ENCODE data around the gene USP8. TPM values are rescaled to one million over a fixed set of nuclear protein-coding genes. Genes with fewer than 3 reads are reported as not detected.
"Not testable (repeated sequence)": the region's sequence is repeated elsewhere in the genome, so short reads cannot be mapped to it uniquely, and the experiment has no call there.

Gene USP8
- total RNA-seq, 1 donor from 2014 or later, result 30.3 TPM

GRCh38 chr15:50452927-50453326 lies 28.7 kb downstream of the USP8 start:
- DNase-seq, result no peak

DNA sequence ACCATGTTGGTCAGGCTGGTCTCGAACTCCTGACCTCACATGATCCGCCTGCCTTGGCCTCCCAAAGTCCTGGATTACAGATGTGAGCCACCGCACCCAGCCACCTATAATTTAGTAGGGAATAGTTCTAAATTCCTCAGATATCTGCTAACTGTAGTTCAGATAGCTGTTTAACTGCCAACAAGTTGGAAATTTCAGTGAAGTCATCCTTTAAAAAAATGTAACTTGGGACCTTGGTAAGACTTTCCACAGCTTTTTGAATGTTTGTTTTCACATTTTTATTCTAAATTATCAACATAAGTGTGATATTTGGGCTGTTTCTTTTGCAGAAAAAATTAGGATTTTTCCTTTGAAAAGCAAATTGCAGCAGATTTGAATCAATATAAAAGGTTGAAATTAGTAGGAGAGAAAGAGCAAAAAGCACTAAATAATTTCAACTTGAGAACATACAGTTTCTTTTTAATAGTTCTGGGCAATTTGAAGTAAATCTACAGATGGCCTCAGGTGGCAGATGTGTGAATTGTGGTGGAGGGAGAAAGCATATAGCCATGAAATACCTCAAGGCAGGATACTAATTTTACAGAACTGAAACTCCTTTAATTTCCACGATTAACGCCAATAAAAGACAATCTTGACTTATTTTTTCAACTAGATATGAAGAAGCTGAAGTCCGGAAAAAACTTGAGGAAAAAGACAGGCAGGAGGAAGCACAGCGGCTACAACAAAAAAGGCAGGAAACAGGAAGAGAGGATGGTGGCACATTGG lies 34.3 kb downstream of the USP8 start:
- DNase-seq, result no peak

DNA sequence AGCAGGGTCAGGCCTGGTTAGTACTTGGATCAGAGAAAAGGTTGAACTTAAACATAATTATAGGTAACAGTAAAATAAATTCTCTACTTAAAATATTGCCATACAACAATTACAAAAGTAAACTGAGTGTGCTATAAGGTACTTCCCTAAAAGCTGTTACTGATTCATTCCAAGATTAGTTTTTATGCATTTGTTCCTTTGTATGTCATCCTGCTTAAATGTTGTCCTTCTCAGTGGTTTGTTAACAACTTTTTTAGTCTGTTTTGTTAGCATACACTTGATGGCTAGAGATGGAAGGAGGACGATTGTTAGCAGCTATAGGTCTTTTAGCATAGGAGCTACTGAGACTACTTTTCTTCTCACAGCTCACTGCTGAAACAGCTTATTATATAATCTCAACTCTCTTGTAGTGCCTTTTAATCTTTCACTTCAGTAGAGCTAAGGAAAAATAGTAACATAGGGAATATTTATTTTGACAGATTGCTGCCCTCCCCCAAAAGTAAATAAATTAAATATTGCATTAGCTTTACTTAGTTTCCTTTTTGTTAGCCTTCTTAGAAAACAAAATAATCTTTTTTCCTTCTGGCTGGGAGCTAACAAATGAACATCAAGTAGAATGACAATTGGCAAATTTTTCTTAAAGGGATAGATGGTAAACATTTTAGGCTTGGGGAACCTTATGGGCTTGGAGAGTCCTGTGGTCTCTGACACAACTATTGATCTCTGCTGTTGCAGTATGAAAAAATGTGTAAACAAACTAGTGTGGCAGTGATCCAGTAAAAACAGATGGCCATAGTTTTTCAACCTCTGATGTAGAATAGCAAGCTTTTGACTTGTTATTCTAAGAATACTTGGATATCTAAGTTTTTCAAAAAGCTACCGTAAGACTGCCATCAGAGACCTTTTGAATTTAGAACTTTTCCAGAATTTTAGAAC lies 39.5 kb downstream of the USP8 start:
- DNase-seq, result no peak

DNA sequence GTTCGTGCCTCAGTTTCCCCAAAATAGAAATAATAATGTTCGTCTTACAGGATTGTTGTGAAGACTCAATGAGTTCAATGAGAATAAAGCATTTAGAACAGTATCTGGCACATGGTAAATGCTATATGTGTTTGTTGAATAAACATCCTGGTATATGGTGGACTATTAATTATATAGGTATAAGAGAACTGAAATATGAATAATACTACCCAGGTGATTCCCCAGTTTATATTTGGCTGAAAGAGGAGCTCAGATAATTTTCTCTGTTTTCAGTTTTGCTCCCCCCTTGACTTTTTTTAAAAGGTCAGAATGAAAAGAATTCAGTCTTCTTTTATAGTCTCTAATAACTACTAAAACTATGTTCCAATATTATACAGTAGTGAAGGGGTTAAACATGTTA lies 46.9 kb downstream of the USP8 start:
- DNase-seq, result no peak

- no peak for DNase-seq
Measured at GRCh38 chr15:50476143-50476542, 51.9 kb downstream of the USP8 start.

GRCh38 chr15:50484781-50485180 lies 60.6 kb downstream of the USP8 start:
- DNase-seq, result no peak

- DNase-seq, result no peak
Measured at GRCh38 chr15:50485389-50485788, 61.2 kb downstream of the USP8 start.

GRCh38 chr15:50487287-50487686 lies 63.1 kb downstream of the USP8 start:
- no peak for DNase-seq

DNA sequence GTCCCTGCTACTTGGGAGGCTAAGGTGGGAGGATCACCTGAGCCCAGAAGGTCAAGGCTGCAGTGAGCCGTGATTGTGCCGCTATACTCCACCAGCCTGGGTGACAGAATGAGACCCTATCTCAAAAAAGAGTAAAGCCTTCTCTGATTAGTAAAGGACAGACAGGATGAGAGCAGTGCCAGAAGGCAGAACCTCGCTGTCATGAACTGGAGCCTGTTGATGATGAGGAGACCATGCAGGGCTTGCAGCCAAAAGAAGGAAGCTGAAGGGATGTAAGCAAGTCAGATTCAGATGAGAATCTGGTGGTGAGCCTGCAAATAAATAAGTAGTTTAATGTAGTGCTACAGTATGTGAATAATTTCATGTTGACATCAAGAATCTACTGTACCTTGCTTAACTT lies 69.4 kb downstream of the USP8 start:
- no peak for DNase-seq

DNA sequence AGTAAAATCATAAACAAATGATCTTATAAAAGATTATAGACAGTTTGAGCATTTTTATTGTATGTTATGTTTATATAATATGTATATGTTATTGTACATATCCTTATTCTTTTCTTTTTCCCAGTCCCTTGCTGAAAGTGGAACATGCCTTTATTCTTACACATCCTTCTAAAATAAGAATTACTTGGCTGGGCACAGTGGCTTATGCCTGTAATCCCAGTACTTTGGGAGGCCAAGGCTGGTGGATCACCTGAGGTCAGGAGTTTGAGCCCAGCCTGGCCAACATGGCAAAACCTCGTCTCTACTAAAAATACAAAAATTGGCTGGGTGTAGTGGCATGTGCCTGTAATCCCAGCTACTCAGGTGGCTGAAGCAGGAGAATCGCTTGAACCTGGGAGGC lies 70.3 kb downstream of the USP8 start:
- DNase-seq, result not testable (repeated sequence)

GRCh38 chr15:50496692-50497091 lies 72.5 kb downstream of the USP8 start:
- no peak for DNase-seq

- DNase-seq, result no peak
Measured at GRCh38 chr15:50500352-50500751, 76.1 kb downstream of the USP8 start.

DNA sequence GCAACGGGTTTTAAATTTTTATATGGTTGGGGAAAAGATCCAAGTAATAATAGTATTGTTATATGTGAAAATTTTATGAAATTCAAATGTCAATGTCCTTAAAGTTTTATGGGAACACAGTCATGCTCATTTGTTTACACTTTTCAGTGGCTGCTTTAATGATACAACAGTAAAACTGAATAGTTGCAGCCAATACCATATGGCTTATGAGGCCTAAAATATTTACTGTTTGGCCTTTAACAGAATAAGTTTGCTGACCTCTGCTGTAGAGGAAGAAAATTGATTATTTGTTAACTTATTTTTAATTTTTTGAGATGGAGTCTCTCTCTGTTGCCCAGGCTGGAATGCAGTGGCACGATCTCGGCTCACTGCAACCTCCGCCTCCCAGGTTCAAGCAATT lies 77.6 kb downstream of the USP8 start:
- DNase-seq, result no peak

GRCh38 chr15:50503144-50503543 lies 78.9 kb downstream of the USP8 start:
- no peak for DNase-seq

- DNase-seq, result not testable (repeated sequence)
Measured at GRCh38 chr15:50505656-50506055, 81.5 kb downstream of the USP8 start.

GRCh38 chr15:50506121-50506520 lies 81.9 kb downstream of the USP8 start:
- no peak for DNase-seq

DNA sequence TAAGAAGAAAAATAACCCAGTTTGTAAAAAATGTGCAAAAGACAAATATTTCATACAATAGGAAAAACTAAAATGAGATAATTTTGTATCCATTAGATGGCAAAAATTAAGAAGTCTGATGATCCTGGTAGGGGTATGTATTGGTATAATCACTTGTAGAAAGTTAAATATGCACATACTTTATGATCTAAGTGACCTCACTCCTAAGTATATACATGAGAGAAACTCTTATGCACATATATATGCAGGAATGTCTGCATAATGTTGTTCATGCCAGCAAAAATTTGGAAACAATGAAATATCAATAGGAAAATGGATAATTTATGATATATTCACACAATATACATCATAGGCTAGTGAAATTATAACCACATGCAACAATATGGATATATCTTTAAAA lies 88.8 kb downstream of the USP8 start:
- no peak for DNase-seq

- DNase-seq, result no peak
Measured at GRCh38 chr15:50519740-50520425, 95.7 kb downstream of the USP8 start.

GRCh38 chr15:50523851-50524251 lies 99.6 kb downstream of the USP8 start:
- DNase-seq, result no peak

DNA sequence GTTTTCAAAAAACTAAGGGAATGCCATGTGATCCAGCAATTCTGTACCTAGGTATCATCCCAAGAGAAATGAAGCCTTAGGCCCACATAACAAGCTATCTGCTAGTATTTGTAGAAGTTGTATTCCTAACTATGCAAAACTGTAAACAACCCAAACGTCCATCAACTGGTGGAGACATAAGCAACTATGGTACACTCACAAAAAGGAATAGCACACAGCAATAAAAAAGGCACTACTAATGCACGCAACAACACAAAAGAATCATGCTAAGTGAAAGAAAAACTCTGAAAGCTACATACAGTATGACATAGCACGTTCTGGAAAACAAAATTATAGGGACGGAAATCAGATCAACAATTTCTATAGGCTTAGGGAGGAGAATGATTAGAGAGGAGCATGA lies 107.0 kb downstream of the USP8 start:
- no peak for DNase-seq

- DNase-seq, result no peak
Measured at GRCh38 chr15:50531766-50532165, 107.6 kb downstream of the USP8 start.

DNA sequence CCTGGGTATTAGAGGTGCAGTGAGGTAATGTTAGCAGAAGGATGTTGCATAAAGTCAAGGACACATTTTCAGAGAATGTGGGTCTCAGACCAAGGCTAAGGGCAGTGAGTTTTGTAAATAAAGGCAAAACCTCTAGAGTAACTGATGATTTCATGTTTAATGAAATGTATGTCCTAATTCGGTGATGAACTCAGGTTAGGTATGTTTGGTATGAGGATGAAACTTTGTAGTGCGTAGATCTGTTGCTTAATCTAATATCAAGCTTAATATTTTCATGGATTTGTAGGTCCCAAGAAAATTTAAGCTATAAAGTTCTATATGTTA lies 118.6 kb downstream of the USP8 start:
- DNase-seq, result no peak

DNA sequence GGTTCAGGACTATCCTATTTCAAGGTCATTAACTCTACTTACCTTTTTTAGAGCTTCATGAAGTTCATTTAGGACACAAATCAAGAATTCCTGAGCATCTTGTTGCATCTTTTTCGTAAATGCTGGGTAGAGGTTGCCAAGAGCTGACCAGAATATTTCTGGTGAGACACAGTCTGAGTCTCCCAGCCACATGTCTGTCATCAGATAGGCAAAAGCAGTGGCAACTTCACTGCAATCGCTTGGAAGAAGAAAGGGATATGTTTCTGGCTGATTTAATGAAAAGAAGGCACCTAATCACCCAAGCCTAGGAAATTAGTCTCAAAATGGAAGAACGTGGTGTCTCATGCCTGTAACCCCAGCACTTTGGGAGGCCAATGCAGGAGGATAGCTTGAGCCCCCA lies 119.4 kb downstream of the USP8 start:
- DNase-seq, result no peak

Data from occipital lobe (tissue), 2 donors.